Endothelial cell of umbilical vein (primary cell): ENCODE data around the gene TPD52L2. TPM values are rescaled to one million over a fixed set of nuclear protein-coding genes. Genes with fewer than 3 reads are reported as not detected.
A peak's percentile ranks its signal among the peaks of the same experiment; 100 is the strongest.

Source experiments
- BruUV-seq: library from RNA; stranded (reverse); fragments of 400-500 nt; replicated peaks from 2 replicates; lab custom pipeline; 2021; lab: Mats Ljungman, UMichigan
- CTCF ChIA-PET: fragments of 300-600, 350-600 bp; sonication (Branson Sonifier 250); formaldehyde crosslinking; loops from one replicate; lab custom pipeline; 2021; ENCODE audit warnings: antibody characterized with exemption, inconsistent platforms; lab: Charles Lee
- POLR2A ChIA-PET: fragments of 300-600, 350-600 bp; sonication (Branson Sonifier 250); formaldehyde crosslinking; loops from one replicate; lab custom pipeline; 2021; ENCODE audit warnings: antibody characterized with exemption, inconsistent platforms; lab: Charles Lee
- DNase-seq: peaks from one replicate; pipeline ENCODE4 v3.0.0-alpha.2; 2011; ENCODE audit warnings: low read depth, low spot score
- FAIRE-seq: peaks from 2 replicates; lab custom pipeline; 2011; peaks lifted over from hg19 to GRCh38; lab: Jason Lieb, UNC
- H2AFZ ChIP-seq: 2 replicates; pipeline ENCODE4 v1.6.0; 2012; ENCODE audit warnings: low read depth, low read length, control low read depth, inconsistent platforms
- H3K27ac ChIP-seq: 2 replicates; pipeline ENCODE4 v1.5.1; 2011; ENCODE audit warnings: low read depth, mild to moderate bottlenecking, control low read depth, low read length, moderate library complexity; ENCODE audit not compliant: insufficient read depth
- H3K27me3 ChIP-seq, 2 experiments: 2 replicates each; pipeline versions ENCODE4 v1.6.0 to v1.6.1; 2011; ENCODE audit warnings: low read length in 2 of 2, mixed read lengths in 1 of 2; ENCODE audit not compliant: control insufficient read depth in 2 of 2, insufficient read depth in 2 of 2
- H3K36me3 ChIP-seq, 2 experiments: 2 replicates in 1 of 2; 3 replicates in 1 of 2; pipeline ENCODE4 v1.5.1; 2011; ENCODE audit warnings: low read length in 2 of 2, mild to moderate bottlenecking in 1 of 2, moderate library complexity in 1 of 2; ENCODE audit not compliant: control insufficient read depth in 2 of 2, insufficient read depth in 2 of 2; ENCODE audit errors: extremely low read depth in 1 of 2
- H3K4me1 ChIP-seq: 3 replicates; pipeline ENCODE4 v1.5.1; 2011; ENCODE audit warnings: mild to moderate bottlenecking, low read length; ENCODE audit not compliant: control insufficient read depth, insufficient read depth; ENCODE audit errors: extremely low read depth
- H3K4me2 ChIP-seq: 2 replicates; pipeline ENCODE4 v1.6.1; 2011; ENCODE audit warnings: low read length, control low read depth, mixed read lengths; ENCODE audit not compliant: insufficient read depth
- H3K4me3 ChIP-seq, 3 experiments: fragments of 200-600 bp in 1 of 3; sonication (generic), shearing (Covaris generic) in 1 of 3; replicated peaks in 1 of 3; 2 replicates each; pipeline ENCODE4 v1.5.1; 2011 to 2016; ENCODE audit warnings: control low read depth in 3 of 3, low read length in 3 of 3, mild to moderate bottlenecking in 2 of 3, inconsistent platforms in 1 of 3, low read depth in 1 of 3, moderate library complexity in 1 of 3; ENCODE audit not compliant: insufficient read depth in 1 of 3
- H3K79me2 ChIP-seq: 2 replicates; pipeline ENCODE4 v1.6.0; 2012; ENCODE audit warnings: low read length, inconsistent platforms; ENCODE audit not compliant: control insufficient read depth, insufficient read depth
- H3K9ac ChIP-seq: replicated peaks from 2 replicates; pipeline ENCODE3; 2011; ENCODE audit warnings: low read length, control low read depth; ENCODE audit not compliant: insufficient read depth; ENCODE audit errors: extremely low read depth
- H3K9me1 ChIP-seq: replicated peaks from 3 replicates; pipeline ENCODE4 v1.6.0; 2011; ENCODE audit warnings: mild to moderate bottlenecking, low read length; ENCODE audit not compliant: control insufficient read depth, insufficient read depth; ENCODE audit errors: extremely low read depth
- H3K9me3 ChIP-seq: replicated peaks from 2 replicates; pipeline ENCODE4 v1.5.1; 2012; ENCODE audit warnings: low read length, inconsistent platforms; ENCODE audit not compliant: control insufficient read depth, insufficient read depth
- H4K20me1 ChIP-seq: replicated peaks from 2 replicates; pipeline ENCODE3; 2011; ENCODE audit warnings: mild to moderate bottlenecking, low read length; ENCODE audit not compliant: control insufficient read depth, insufficient read depth; ENCODE audit errors: extremely low read depth
- EZH2 ChIP-seq: IDR thresholded peaks from 2 replicates; pipeline ENCODE4 v1.6.1; 2012; ENCODE audit warnings: borderline replicate concordance, low read depth, mild to moderate bottlenecking, moderate library complexity, low read length, inconsistent platforms; ENCODE audit not compliant: severe bottlenecking
- FOS ChIP-seq: IDR thresholded peaks from 2 replicates; pipeline ENCODE4 v1.6.1; 2011; ENCODE audit warnings: mild to moderate bottlenecking, low read length, moderate library complexity, borderline replicate concordance; ENCODE audit not compliant: insufficient read depth
- GATA2 ChIP-seq: IDR thresholded peaks from 2 replicates; pipeline ENCODE4 v1.7.0; 2011; ENCODE audit warnings: low read depth, mild to moderate bottlenecking, moderate library complexity, mixed read lengths, low read length; ENCODE audit not compliant: insufficient read length, insufficient read depth
- JUN ChIP-seq: IDR thresholded peaks from 2 replicates; pipeline ENCODE4 v1.6.1; 2011; ENCODE audit warnings: borderline replicate concordance, low read depth; ENCODE audit not compliant: insufficient read length, insufficient read depth
- MYC ChIP-seq: IDR thresholded peaks from one replicate; pipeline ENCODE4 v1.6.1; 2011; ENCODE audit warnings: mild to moderate bottlenecking, low read depth, low read length
- POLR2A ChIP-seq: IDR thresholded peaks from 2 replicates; pipeline ENCODE4 v1.6.1; 2012; ENCODE audit warnings: low read depth, mild to moderate bottlenecking, control low read depth, low read length
- POLR2AphosphoS5 ChIP-seq: IDR thresholded peaks from 2 replicates; pipeline ENCODE4 v1.6.1; 2012; ENCODE audit warnings: low read depth, mild to moderate bottlenecking, control low read depth, low read length, moderate library complexity; ENCODE audit not compliant: insufficient read depth
- dilution Hi-C: fragments of 300-500 bp; cut with MboI; formaldehyde crosslinking; loops from one replicate; pipeline ENCODE4 v1.15.0; 2019; ENCODE audit warnings: low sequenced_read_pairs; ENCODE audit not compliant: extremely low pct_ligation_motif_present
- intact Hi-C: fragments of 100-400 bp; cut with micrococcal nuclease; formaldehyde crosslinking; loops from one replicate; pipeline ENCODE4 v1.10.0; 2022
- polyA plus RNA-seq, 4 experiments: library from polyadenylated mRNA; depleted of rRNA in 3 of 4; stranded (reverse) in 3 of 4; unstranded in 1 of 4; fragments of >200 nt; gene quantifications; 2 replicates each; pipeline versions ENCODE4 v1.2.1 to v1.2.3, GENCODE V29; 2011 to 2012; ENCODE audit warnings: missing spikeins in 1 of 4
- total RNA-seq: library from RNA; stranded (reverse); gene quantifications from 2 replicates; pipeline ENCODE4 v1.2.3, GENCODE V29; 2021
- TF ChIP-seq, protein P1 (sequence below), 2 donors: IDR thresholded peaks; 1 replicate in 1 of 2; 2 replicates in 1 of 2; pipeline ENCODE4 v1.5.1; 2011; ENCODE audit warnings: low read length in 2 of 2, mild to moderate bottlenecking in 2 of 2, moderate library complexity in 2 of 2, control low read depth in 1 of 2, inconsistent platforms in 1 of 2, low read depth in 1 of 2; ENCODE audit not compliant: insufficient read depth in 1 of 2; ENCODE audit errors: extremely low read depth in 1 of 2
- TF ChIP-seq, protein P2 (sequence below): IDR thresholded peaks from 2 replicates; pipeline ENCODE4 v1.6.1; 2011; ENCODE audit not compliant: insufficient read depth, insufficient read length

Gene TPD52L2
- total and polyA plus RNA-seq, 2 donors (not counting 3 experiments of a cell fraction or from before 2014, with no cell fraction given) = 123 to 142 TPM

DNA sequence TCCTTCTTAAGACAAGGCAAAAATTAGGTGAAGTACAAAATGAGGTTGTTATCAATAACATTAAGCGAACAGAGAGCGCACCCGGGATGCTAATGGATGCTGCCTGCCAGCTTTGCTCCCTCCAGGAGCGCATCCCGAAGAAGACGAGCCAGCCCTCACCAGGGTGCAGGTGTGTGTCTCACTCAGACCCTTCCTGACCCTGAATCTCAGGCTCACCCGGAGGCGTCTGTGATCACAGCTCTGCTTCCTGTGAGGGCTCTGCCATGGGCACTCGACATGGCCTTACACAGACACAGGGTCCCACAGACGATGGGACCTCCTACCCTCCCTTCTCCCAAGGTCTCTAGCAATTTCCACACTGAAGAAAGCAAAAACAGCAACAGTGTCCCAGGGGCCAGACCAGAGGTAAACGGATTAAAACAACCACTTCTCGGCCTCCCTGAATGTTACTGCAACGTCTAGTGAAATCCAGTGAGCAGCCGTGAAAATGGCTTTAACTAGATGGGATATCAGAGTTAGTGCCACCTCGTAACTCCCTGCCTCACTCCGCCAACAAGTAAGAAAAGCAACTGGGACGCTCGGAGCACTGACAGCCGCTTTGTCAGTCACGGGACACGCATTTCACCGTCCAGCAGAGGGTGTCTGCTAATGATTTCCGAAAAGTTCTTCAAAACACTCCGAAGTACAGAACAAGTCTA is 45.7 kb upstream of the TPD52L2 start:
- DNase-seq (peak; percentile 26), FAIRE-seq (no peak)
- H3K27ac ChIP-seq = no peak overlapping the region
- H3K27me3 ChIP-seq = no peaks in the 10 kb centered on the region
- no peak overlapping the region for H3K4me3 ChIP-seq
- no peaks in the 10 kb centered on the region for H3K9me3 ChIP-seq
- no peaks in the 10 kb centered on the region for H3K36me3 ChIP-seq
- no peak overlapping the region for H3K9ac ChIP-seq
- H3K4me2 ChIP-seq = no peak overlapping the region
- H3K4me1 ChIP-seq = no peaks in the 10 kb centered on the region
- H3K79me2 ChIP-seq = no peaks in the 10 kb centered on the region
- dilution Hi-C loops = no loop called here
- intact Hi-C loops = no loop called here
- CTCF ChIA-PET = interaction anchor here (1.0 to 2.1 kb wide), 4 partner anchors 34 to 78 kb away, joined by 3 to 9 read pairs (median 3); partner anchors contain the start of gene TPD52L2
- no peaks in the 10 kb centered on the region for H3K9me1 ChIP-seq
- TF ChIP-seq FOS = no peak
- TF ChIP-seq, protein P1, sequence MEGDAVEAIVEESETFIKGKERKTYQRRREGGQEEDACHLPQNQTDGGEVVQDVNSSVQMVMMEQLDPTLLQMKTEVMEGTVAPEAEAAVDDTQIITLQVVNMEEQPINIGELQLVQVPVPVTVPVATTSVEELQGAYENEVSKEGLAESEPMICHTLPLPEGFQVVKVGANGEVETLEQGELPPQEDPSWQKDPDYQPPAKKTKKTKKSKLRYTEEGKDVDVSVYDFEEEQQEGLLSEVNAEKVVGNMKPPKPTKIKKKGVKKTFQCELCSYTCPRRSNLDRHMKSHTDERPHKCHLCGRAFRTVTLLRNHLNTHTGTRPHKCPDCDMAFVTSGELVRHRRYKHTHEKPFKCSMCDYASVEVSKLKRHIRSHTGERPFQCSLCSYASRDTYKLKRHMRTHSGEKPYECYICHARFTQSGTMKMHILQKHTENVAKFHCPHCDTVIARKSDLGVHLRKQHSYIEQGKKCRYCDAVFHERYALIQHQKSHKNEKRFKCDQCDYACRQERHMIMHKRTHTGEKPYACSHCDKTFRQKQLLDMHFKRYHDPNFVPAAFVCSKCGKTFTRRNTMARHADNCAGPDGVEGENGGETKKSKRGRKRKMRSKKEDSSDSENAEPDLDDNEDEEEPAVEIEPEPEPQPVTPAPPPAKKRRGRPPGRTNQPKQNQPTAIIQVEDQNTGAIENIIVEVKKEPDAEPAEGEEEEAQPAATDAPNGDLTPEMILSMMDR (IDR thresholded peaks at IDR 0.05; ENCODE audit: extremely low read depth in 1 of 2, insufficient read depth in 1 of 2, low read depth in 1 of 2, low read length in 2 of 2) = peak in 1 of 2 donors; percentile 31
- no peaks in the 10 kb centered on the region for H4K20me1 ChIP-seq
- BruUV-seq = no TSS peak
- no peak overlapping the region for H2AFZ ChIP-seq
- POLR2A ChIA-PET = no interaction called here

DNA sequence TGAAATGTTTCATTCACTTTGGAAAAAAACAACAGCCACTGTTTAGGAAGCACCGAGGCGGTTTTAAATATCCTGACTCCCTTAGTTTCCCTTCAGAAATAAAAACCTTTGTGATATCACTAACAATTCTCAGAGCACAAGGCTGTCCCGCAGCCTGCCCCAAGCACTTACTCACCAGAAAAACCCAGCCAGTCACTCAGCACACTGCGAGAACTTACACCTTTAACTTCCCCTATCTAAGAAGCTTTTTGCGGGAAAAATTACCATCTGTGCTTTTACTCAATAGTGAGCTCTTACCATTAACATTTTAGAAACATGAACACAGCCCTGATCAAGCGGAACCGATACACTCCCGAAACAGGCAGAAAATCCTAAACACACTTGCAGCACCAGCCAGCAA is 43.3 kb upstream of the TPD52L2 start:
- no peak for FAIRE-seq
- CTCF ChIA-PET = interaction anchor here (1.0 kb wide), 1 partner anchor 23 kb away, joined by 3 read pairs; no protein-coding TSS in a partner anchor
- BruUV-seq = no TSS peak

More for the DNA sequence above, 43.3 kb upstream of the TPD52L2 start:
- no peak overlapping the region for H3K9ac ChIP-seq
- DNase-seq = no peak
- H3K27ac ChIP-seq = no peak overlapping the region
- H3K36me3 ChIP-seq = no peaks in the 10 kb centered on the region
- no peaks in the 10 kb centered on the region for H3K9me1 ChIP-seq
- peaks cover 0 to 2% of the 10 kb centered on the region in 2 experiments for H3K27me3 ChIP-seq
- H4K20me1 ChIP-seq = no peaks in the 10 kb centered on the region
- TF ChIP-seq POLR2AphosphoS5 = no peak
- TF ChIP-seq EZH2 = no peak
- TF ChIP-seq POLR2A = no peak
- TF ChIP-seq, protein P1 (IDR thresholded peaks at IDR 0.05; ENCODE audit: extremely low read depth in 1 of 2, insufficient read depth in 1 of 2, low read depth in 1 of 2, low read length in 2 of 2) = no peak
- no peak for TF ChIP-seq JUN
- TF ChIP-seq FOS = no peak
- TF ChIP-seq, protein P2, sequence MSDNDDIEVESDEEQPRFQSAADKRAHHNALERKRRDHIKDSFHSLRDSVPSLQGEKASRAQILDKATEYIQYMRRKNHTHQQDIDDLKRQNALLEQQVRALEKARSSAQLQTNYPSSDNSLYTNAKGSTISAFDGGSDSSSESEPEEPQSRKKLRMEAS = no peak
- TF ChIP-seq MYC = no peak
- no peak for TF ChIP-seq GATA2
- H3K4me3 ChIP-seq = no peak overlapping the region
- dilution Hi-C loops = no loop called here
- intact Hi-C loops = no loop called here
- no peaks in the 10 kb centered on the region for H3K9me3 ChIP-seq
- no peak overlapping the region for H3K4me2 ChIP-seq
- POLR2A ChIA-PET = no interaction called here
- no peak overlapping the region for H2AFZ ChIP-seq
- no peaks in the 10 kb centered on the region for H3K4me1 ChIP-seq
- no peaks in the 10 kb centered on the region for H3K79me2 ChIP-seq
